PFSK-1 (cell line): ENCODE measurements around the gene SELP.

Experiments used
- POLR2AphosphoS5 ChIP-seq: IDR thresholded peaks from 2 replicates; pipeline ENCODE4 v1.6.1; 2012; ENCODE audit warnings: low read depth, mild to moderate bottlenecking, control low read depth, low read length, moderate library complexity
- REST ChIP-seq, 2 experiments: IDR thresholded peaks; 2 replicates each; pipeline versions ENCODE4 v1.6.1 to v1.8.0; 2011 to 2012; ENCODE audit warnings: low read depth in 2 of 2, low read length in 2 of 2, control low read depth in 1 of 2, inconsistent platforms in 1 of 2, mild to moderate bottlenecking in 1 of 2, moderate library complexity in 1 of 2; ENCODE audit not compliant: insufficient read depth in 1 of 2
- SIN3A ChIP-seq: IDR thresholded peaks from 2 replicates; pipeline ENCODE4 v1.6.1; 2012; ENCODE audit warnings: mild to moderate bottlenecking, low read length, moderate library complexity, borderline replicate concordance; ENCODE audit not compliant: insufficient read depth
- TAF1 ChIP-seq: IDR thresholded peaks from 2 replicates; pipeline ENCODE4 v1.6.1; 2012; ENCODE audit warnings: low read length, control low read depth, borderline replicate concordance; ENCODE audit not compliant: insufficient read depth

- TF ChIP-seq REST (IDR thresholded peaks at IDR 0.05; ENCODE audit: insufficient read depth in 1 of 2, low read depth in 2 of 2, low read length in 2 of 2) (no peak), TAF1 (no peak), SIN3A (no peak), POLR2AphosphoS5 (no peak)
Measured at GRCh38 chr1:169644297-169644696, 14.4 kb upstream of the SELP start.
